ENCODE measurements around the gene FYB2.

FYB2 gene

DNA sequence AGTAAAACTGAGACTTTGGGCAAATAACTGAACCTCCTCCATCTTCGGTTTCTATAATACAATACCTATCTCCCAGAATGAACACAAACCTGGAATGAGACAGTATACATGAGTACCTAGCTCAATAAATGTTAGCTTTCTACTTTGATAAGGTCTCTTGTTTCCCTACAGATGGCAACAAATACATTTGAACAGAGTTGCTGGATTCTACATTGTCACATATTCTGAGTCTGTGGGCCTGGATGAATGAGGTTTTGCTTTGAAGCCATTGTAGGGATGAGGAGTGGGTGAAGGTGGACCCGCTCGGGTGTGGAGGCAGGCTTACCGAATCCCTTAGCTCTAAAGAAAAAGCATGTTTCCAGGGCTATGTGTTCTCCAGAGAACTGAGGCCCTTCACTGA, 13.9 kb upstream of the FYB2 start:
- no peak for DNase-seq (ENCODE audit: low read depth in 2 of 2)

DNA sequence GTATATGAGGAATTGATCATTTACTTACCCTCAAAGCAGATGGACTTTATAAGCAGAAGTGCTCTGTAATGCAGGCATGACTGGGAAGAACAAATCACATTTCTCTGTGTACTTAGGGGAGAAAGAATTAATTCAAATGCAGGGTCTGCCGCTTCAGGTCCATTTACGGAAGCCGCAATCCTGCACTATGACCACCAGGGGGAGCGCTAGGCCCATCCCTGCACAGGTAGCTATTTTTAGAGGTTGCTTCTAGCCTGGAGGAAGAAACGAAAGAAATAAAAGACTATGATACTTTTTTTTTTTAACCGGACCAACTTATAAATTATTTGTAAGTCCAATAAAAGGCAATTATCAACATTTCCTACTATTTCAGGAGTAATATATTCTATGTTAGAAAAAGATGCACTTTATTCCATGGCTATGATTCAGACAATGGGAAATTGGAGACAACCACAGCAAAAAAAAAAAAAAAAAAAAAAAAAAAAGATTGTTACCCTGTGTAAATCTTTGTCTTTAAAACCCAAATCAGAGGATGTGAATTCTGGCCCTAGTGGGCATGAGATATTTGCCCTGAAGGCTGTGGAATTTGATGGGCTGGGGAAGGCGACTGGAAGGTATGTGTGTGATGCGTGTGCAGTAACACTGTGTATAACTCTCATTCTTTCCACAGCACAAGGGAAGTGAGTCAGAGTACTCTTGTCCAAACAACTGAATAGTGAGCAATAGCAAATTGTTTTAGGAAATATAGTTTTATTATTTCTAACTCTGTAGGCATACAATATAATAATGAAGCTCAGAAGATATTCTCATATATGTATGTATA, 12.9 kb upstream of the FYB2 start:
- DNase-seq (ENCODE audit: low read depth in 2 of 2): peak; percentile 32 to 45

DNA sequence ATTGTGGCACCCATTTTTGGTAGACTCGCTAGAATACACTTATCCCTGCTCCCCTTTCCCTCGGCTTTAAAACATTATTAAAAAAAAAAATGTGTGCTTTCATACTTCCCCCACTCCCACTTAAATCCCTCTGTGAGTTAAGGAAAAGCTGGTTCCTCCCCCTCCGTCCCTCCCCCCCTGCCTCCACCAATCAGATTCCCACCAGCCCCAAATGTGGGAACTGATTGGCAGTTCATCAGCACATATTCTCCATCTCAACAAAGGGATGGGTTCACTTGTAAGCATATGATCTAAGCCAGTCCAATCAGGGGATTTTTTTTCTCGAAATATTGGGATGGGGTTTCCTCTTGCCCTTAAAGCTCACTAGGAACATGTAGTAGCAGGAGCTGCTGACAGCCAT, 10.8 kb upstream of the FYB2 start:
- no peak for DNase-seq (ENCODE audit: low read depth in 2 of 2)

DNA sequence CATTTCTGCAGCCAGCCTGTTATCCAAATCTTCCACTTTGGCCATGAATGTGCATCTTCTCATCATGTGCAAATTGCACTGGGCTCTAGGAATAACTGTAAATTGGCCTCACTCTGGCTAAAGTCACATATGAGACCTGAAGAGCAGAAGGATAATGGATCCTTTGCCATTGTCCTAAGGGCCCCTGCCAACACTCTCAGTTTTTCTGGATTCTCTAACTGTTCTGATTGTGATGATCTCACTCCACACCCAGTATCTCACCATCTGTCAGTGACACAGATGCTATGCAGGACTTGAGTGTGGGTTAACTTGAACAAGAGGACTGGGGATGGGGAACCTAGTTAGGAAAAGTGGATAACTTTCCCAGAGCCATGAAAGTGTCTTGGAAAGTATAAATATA, 8.5 kb upstream of the FYB2 start:
- no peak for DNase-seq (ENCODE audit: low read depth in 2 of 2)

DNA sequence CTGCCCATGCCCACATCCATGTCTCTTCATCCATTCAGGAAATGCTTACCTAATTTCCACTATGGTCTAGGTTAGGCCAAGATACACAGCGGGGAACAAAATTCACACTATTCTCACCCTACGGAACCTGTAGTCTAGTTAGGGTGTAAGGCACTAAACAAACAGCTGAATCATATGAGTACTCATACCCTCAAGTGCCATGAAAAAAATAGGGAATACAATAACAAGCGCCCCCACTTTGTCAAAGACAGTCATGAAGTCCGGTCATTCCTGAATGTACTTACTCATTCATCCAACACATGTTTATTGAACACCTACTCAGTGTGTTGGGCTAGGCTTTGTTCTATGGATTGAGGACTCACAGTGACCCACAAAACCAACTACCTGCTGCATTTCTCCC, 6.2 kb upstream of the FYB2 start:
- DNase-seq (ENCODE audit: low read depth in 2 of 2): no peak

DNA sequence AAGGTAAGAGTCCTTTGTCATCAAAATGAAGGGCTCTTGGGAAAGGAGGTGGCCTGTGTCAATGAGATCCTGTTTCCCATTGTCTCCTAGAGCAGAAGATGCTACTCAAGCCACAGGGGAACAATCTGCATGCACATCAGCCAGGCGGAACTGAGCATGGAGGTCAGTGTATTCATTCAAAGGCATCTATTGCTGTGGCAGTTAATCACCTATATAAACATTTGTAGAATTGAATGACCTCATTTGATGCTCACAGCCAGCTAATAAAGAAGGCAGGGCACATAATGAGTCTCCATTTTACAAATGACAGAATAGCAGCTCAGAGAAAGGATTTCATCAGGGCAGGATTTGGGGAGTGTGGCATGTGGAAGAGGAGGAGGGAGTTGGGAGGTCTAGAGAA, 5.7 kb upstream of the FYB2 start:
- DNase-seq (ENCODE audit: low read depth in 2 of 2): no peak

DNA sequence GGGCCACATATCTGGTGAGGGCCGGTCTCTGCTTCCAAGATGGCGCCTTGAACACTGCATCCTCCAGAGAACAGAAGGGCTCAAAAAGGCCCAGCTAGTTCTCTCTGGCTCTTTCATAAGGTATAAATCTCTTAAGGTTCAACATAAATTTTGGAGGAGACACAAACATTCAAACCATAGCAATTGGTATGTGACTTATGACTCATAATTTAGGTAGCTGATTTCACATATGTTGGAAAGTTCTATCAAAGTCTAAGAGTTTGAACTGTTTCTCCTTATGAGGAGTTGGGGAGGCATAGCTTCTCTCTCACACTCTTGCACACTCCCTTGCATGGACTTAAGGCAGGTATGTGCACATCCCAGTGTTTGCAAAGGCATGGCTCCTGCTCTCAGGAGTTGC, 5.1 kb upstream of the FYB2 start:
- no peak for DNase-seq (ENCODE audit: low read depth in 2 of 2)

DNA sequence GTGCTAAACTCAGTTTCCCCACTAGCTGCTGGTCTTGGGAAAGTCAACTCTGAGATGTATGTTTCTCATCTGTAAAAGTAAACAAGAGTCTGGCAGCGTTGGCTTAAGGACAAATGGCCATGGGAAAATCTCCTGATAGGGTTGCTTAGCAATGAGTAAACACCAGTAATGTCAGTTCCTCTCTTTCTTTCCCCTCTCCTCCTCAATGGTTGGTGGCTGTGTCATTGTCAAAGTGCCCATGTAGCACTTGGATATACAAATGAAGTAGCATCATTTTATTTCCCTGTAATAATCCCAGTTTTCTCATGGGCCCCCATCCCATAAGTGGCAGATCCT, 2.2 kb upstream of the FYB2 start:
- DNase-seq (ENCODE audit: low read depth in 2 of 2): no peak

DNA sequence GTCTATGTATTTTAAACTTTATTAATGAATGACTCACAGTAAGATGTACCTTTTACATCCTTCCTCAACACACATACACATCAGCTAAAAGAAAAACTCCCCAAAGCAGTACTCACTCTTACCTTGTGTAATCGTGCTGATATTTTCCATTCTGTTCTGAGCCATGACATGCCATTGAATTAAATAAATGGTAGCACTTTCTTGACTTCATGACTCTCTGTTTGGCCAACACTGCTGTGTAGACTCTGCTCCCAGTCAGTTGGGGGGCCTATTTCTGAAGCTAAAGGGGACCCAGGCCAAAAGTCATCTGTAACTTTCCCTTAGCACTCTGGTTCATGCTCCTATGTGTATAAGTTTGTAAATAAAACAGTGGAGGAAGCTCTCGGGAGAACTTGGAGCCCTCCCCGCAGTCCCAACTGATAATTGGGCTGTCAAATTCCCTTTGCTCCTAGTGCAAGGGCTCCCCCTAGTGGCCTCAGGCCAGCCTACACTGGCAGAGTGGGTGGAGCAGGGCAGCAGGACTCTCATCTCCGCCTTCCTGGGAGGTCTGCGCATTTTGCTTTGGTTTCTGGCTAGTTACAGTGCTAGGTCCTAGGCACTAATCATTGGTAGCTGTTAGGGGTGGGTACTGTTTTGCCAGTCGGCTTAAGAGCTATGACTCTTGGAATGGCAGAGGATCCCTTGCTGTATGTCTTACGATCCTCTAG, 1.7 kb upstream of the FYB2 start:
- DNase-seq (ENCODE audit: low read depth in 2 of 2): peak in 1 of 2 donors; percentile 34

DNA sequence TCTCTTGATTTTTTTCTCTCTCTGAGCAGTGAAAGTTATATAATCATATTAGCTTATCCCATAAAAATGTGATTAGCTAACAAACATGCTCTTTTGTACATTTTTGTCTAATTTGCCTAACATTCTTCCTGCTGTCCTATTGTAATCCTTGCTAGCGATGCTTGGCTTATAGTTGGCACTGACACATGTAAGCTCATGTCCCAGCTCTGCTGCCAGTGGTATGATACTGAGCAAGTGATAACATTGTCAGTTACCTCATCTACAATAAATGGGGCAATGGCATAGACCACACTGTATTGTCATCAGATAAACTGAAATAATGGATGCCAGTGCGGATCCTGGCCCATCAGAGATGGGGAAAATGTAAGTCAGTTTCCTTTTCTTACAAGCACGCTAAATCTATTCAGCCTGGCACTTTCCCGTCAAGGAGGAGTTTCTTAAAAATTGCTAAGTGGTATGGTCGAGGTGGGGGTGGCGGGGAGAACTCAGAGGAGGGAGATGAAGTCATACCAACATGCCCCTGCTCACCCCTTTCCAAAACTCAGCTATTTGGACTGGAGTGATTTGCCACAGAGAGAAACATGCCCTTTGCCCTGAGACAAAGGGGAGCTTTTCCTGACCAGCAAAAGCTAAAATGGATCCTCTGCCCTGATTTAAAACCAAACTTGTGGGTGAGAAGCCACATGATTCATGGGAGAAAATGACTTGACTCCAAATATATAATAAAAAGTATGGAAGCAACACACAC, 1.3 kb downstream of the FYB2 start:
- no peak for DNase-seq (ENCODE audit: low read depth in 2 of 2)

DNA sequence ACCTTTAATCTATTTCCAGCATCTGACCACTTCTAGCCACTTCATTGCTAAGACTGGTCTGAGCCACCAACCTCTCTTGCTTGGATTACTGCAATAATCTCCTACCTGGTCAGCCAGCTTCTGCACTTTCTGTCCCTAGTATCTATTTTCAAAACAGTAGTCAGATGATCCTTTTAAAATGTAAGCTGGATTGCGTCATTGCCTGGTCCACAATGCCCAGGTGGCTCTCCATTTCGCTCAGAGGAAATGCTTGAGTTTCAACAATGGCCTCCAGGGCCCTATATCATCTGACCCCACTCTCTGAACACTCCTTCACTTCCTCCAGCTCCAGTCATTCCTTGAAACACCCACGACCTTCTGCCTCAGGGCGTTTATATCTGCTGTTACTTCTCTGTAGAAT, 2.3 kb downstream of the FYB2 start:
- no peak for DNase-seq (ENCODE audit: low read depth in 2 of 2)

DNA sequence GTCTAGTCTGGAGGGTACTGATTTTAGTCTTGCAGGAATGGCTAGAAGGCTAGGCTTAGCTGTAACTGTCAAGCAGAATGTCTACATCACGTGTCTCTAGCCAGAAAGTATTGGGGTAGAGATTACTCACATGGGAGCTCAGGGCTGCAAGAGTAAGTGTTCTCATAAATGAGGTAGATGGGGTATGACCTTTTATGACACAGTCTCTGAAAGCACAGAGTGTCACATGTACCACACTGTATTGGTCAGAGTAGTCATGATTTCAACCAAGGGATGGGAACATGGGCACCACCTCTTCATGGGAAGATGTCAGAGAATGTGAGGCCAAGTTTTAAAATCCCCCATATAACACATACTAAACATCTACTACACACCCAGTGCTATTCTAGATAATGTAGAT, 2.9 kb downstream of the FYB2 start:
- no peak for DNase-seq (ENCODE audit: low read depth in 2 of 2)

DNA sequence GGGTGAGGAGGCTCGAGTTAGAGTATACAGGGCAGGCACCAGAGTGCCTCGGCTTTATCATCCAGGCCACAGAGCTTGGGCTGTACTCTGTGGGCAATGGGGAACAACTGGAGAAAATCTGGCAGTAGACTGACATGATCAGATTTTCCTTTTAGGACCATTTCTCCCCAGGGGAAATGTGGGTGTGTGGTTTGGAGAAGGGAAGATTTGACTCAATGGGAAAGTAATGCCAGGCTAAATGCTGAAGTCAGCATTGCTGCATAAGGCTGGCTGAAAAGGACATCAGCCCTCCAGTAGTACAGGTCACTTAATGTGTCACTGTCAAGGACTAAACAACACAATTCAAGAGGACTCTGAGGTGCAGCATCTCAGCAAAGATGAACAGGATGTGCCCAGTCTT, 5.0 kb downstream of the FYB2 start:
- no peak for DNase-seq (ENCODE audit: low read depth in 2 of 2)

DNA sequence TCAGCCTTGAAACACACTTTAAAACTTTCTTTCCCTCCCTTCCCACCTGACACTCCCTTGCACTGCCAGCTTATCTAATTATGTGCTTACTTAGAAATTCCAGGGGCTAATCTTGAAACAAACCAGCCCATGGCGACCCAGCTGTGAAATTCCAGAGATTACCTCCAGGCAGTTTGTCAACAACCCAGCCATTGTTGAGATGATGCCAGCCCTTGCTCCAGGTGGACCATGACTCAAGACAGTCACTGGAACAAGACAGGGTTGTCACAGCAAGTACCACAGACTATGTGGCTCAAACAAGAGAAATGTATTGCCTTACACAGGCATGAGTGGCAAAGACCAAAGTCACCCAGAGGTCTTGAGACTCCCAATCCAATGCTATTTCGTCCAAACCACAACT, 7.9 kb downstream of the FYB2 start:
- DNase-seq (ENCODE audit: low read depth in 2 of 2): no peak

DNA sequence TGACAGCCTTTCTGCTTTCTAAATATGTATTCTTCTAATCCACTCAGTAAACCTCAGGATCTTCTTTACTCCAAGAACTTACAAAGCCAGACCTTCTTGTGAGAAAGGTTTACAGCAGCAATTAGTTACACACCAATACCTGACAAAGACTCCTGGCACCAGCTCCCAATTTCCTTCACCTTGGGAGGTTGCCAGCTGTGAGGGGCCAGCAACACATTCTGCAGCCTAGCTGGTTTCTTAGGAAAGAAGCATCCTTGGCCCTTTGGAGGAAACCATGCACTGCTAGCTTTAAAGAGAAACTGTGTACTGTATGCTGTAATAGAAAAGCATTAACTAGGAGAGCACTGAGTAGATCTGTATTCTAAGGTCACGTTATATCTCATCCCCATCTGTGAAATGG, 10.8 kb downstream of the FYB2 start:
- DNase-seq (ENCODE audit: low read depth in 2 of 2): no peak

DNA sequence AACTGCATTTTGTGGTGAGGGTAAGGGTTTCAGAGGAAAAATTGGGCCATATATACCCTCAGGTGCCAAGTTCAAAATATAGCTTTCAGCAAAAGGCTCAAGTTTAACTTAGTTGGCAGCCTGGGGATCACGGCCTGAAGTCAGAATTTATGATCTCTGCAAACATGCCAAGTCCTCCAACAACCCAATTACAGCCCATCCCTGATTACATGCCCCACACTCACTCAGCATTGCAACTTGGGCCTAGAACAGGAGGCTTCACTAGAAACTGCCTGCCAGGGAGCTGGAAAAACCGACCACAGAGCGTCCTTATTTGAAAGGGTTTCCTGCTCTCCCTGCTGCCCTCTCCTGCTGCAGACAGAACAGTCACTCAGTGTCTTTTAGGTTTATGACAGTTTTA, 12.4 kb downstream of the FYB2 start:
- no peak for DNase-seq (ENCODE audit: low read depth in 2 of 2)

DNA sequence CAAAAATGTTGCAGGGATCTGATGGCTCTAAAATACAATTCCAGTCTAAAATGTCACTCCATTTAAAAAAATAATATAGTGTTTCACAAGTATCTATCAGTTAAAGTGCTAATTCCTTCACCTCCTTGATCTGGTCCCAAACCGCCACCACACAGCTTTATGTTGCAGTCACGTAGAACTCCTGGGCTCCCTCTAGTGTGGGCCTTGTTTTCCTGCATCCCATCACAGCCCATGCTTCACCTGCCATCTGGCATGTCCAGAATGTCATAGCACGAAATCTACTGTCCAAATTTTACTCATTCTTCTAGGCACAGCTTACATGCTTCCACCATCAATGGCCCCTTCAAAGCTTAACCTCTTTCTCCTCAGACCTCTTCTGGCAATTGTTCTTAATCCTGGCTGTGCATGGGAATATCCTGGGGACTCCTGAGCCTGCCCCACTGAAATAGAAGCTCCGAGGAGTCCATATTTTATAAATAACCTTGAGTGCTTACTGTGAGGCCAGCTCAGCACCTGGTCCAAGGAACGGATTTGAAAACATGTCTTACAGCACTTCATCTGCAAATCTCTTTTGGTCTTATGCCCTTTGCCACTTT, 15.5 kb downstream of the FYB2 start:
- DNase-seq (ENCODE audit: low read depth in 2 of 2): no peak

DNA sequence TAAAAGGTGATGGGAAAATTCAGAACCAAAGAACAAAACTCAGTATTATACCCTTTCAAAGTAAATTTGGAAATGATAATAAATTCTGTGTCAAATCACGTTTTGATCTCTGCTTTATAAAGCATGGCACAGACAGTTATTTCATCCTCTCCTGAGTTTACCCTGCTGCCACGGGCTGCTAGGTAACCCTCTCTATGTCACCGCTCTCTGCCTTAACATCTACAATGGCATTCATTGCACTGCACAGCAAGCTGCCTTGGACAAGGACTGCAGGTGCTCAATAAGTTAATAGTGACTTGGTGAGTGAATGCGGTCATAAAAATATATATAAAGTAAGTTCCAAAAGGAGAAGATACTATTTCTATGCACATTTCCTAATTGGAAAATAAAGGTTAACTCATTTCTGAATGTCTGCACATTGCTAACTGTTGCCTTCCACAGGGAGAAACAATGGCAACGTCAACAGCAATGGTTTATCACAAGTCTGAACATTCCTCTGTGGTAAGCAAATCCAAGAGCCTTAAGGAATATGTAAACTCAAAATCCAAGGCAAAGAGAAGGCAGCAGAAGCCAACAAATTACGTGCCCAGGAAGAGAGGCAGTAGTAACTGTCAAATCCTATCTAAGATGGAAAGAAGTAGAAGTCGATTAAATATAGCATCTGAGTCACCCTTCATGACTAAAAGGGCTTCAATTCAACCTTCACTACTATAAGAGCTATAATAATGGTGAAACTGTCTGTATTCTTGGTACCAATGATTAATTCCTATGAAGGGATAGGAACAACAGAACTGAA, 19.4 kb downstream of the FYB2 start:
- DNase-seq (ENCODE audit: low read depth in 2 of 2): no peak

DNA sequence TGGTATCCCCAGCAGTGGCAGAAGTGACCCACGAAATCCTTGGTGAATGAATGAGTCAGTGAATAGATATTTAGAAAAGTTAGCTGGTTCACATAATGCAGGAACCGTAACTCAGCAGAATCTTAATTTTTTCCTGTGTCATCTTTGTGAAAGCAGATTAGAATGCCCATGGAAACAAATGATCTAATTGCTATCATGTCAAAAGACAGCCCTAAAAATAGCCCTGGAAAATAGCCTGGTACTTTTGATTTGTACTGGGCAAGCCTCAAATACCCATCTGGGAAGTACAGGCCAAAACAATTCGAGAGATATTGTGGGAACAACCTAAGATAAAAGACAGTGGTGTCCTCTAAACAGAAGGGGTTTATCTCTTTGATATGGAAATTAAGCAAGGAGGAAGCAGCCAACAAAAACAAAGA, 21.1 kb downstream of the FYB2 start:
- DNase-seq (ENCODE audit: low read depth in 2 of 2): no peak

DNA sequence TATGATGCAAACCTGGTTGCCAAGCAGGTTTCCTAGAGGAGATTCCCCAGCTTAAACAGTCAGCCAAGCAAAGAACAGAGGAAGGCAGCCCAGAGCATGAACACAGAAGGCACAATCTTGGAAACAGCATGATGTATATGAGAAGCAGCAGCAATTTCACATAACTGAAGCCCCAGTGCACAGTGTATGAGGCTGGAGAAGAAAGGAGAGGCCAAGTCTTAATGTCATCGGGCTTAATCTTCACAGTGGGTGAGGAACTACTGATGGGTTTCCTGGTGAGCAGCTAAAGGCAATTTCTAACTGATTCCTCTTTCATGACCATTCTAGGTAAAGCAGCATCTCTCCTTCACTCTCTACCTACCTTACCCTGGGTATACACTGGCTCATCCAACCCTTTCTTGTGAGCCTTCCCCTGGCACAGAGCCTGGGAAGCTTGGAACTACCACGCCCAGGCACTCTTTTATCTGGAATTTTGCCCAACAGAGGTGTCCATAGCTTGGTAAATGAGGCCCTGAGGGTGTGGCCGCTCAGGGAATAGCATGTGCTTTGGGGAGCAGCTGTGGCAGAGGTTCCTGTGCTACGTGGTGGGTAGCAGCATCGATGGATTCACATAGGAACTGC, 22.0 kb downstream of the FYB2 start:
- DNase-seq (ENCODE audit: low read depth in 2 of 2): no peak

DNA sequence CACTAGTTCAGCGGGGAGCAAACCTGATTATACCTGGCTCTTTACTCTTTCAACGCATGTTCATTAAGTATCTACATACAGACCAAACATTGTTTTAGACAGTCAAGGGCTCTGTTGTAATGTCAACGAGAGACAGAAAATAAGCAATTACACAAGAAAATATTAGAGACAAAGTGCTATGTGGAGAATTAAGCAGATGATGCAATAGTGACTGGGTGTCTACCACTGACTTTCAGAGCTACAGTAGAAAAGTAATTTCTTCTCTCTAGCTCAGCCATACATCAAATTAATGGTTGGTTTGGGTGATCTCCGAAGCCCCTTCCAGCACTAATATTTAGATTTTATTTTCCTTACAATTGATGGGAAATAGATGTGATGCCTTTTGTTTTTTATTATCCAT, 23.3 kb downstream of the FYB2 start:
- DNase-seq (ENCODE audit: low read depth in 2 of 2): no peak

All from stimulated activated CD8-positive, alpha-beta memory T cell treated with anti-CD3 and anti-CD28 coated beads, Interleukin-2, amount 100 ng/mL, for 1 hour (primary cell).